GM19238 (cell line): ENCODE results near the gene STIMATE.

Source experiments
- DNase-seq: peaks from one replicate; pipeline ENCODE4 v3.0.0; 2011; ENCODE audit warnings: low spot score; ENCODE audit not compliant: insufficient read length

STIMATE gene

GRCh38 chr3:52792413-52792812 lies 104.9 kb downstream of the STIMATE start:
- DNase-seq: no peak

GRCh38 chr3:52791928-52792327 lies 105.4 kb downstream of the STIMATE start:
- DNase-seq: no peak

- no peak for DNase-seq
Measured at GRCh38 chr3:52791366-52791765, 106.0 kb downstream of the STIMATE start.

- no peak for DNase-seq
Measured at GRCh38 chr3:52790741-52791140, 106.6 kb downstream of the STIMATE start.

- no peak for DNase-seq
Measured at GRCh38 chr3:52790337-52790736, 107.0 kb downstream of the STIMATE start.

DNA sequence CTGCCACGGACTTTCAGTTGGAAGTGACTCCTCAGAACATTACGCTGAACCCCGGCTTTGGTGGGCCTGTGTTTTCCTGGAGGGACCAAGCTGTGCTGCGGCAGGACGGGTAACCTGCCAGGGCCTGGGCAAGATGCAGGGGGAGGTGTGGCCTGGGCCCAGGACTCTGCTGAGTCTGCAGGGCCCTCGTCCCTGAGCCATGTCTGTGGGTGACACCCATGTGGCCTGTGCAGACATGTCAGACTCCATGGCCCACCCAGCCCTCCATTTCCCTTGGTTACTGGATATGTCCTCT lies 107.7 kb downstream of the STIMATE start:
- DNase-seq: no peak

DNA sequence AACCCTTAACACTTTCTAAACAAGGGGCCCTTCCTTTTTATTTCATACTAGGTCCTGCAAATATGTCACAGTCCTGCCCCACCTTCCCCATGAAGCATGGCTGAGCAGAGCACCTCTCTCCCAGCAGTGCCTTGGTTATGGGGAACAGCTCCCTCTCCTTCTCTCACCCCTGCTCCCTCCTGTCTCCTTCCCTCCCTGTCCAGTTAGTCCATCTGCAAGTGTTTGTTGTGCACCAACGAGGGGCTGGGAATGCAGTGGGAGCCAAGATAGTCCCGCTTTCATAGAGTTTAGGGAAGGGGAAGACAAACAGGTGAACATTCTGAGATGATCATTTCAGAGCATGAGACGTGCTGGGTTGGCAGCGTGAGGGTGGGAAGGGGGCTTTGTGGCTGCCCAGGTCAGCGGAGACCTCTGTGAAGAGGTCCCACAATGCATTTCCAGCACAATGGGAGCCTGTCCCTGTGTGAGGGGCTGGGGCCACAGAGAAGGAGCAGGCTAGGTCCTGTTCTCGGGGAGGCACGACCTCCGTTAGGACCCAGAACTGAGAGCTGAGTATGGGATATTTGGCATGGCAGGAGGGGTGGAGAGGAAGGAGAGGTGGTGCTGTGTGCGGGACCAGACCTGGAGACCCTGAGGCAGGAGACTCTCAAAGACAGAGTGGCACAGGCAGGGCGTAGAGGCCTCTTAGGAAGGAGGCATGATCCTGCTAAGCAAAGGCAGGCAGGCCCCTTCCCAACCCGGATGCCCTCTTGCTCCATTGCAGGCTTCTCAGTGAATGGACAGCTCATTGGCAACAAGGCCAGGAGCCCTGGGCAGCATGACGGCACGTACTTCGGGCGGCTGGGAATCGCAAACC lies 108.2 kb downstream of the STIMATE start:
- no peak for DNase-seq

DNA sequence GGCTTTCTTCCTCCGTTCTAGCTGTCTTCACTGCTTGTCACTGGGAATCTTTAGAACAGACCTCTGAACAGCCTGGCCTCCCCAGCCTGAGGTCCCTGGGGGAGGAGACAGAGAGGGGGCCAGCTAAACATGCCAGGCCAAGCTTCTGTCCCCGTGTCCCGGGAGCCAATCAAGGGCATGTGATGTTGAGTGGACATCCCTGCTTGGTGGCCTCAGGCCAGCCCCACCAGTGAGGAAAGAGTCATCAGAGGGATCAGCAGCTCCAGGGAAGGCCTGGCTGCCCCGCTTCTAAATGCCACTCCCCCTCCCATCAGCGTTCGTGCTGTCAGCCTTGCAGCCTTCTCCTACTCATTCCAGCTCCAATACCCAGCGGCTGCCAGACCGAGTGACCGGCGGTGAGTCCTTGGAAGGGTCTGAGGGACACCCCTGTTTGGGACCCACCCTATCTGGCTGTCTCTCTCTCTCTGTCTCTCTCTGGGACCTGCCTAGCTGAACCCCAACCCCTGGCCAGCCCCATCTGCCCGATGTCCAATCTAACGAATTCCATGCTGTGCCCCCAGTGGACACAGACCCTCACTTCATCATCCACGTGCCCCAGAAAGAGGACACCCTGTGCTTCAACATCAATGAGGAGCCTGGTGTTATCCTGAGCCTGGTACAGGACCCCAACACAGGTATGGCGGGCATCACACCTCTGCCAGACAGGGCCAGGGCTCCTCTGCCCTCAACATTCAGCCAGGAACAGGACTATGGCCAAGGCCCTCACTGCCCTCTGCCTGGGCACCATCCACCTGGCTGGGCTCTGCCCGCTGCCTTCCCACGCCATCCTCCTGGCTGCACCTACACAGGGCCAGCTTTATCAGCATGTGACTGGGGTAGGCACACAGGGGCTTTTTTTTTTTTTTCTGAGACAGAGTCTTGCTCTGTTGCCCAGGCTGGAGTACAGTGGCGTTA lies 109.4 kb downstream of the STIMATE start:
- DNase-seq: no peak

DNA sequence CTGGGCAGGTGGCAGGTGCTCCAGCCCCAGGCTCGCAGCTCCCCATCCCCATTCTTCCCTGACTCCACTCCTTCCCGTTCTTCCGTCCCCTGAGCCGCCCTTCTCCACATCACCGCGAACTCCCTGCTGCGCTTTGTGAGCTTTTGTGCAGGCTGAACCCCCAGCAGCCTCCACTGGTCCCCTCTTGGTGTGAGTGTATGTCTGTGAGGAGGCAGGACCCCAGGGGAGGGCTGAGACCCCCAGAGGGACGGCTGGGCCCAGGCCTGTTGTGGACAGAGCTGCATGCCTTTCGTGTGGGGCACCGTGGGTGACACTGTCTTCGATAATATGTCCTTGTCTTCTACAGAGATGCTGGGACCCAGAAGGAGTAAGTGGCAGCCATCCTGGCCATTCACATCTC lies 110.1 kb downstream of the STIMATE start:
- no peak for DNase-seq
